Suprapubic skin (tissue), 4 donors: ENCODE data around the gene AIG1.

Experiments used
- POLR2A ChIP-seq, 2 donors: fragments of 450-650 bp; IDR thresholded peaks; one replicate each; pipeline ENCODE4 v1.6.1; 2017; ENCODE audit warnings: antibody characterized with exemption in 2 of 2, mild to moderate bottlenecking in 2 of 2, moderate library complexity in 2 of 2
- POLR2AphosphoS5 ChIP-seq, 3 donors: sonication (generic); formaldehyde crosslinking; IDR thresholded peaks; one replicate each; pipeline ENCODE4 v1.6.1; 2017; ENCODE audit warnings: antibody characterized with exemption in 3 of 3
- TF ChIP-seq, protein P1 (sequence below), 2 donors: fragments of 200-600 bp in 1 of 2; fragments of 450-650 bp in 1 of 2; sonication (generic) in 1 of 2; IDR thresholded peaks; one replicate each; pipeline ENCODE4 v1.5.1; 2016 to 2019; ENCODE audit warnings: antibody characterized with exemption in 2 of 2, mild to moderate bottlenecking in 1 of 2, moderate library complexity in 1 of 2

GRCh38 chr6:143362192-143362558 is 301.5 kb downstream of the AIG1 start:
- TF ChIP-seq, protein P1, sequence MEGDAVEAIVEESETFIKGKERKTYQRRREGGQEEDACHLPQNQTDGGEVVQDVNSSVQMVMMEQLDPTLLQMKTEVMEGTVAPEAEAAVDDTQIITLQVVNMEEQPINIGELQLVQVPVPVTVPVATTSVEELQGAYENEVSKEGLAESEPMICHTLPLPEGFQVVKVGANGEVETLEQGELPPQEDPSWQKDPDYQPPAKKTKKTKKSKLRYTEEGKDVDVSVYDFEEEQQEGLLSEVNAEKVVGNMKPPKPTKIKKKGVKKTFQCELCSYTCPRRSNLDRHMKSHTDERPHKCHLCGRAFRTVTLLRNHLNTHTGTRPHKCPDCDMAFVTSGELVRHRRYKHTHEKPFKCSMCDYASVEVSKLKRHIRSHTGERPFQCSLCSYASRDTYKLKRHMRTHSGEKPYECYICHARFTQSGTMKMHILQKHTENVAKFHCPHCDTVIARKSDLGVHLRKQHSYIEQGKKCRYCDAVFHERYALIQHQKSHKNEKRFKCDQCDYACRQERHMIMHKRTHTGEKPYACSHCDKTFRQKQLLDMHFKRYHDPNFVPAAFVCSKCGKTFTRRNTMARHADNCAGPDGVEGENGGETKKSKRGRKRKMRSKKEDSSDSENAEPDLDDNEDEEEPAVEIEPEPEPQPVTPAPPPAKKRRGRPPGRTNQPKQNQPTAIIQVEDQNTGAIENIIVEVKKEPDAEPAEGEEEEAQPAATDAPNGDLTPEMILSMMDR (IDR thresholded peaks at IDR 0.05), result no peak
- no peak for TF ChIP-seq POLR2A (IDR thresholded peaks at IDR 0.05)
- no peak for TF ChIP-seq POLR2AphosphoS5 (IDR thresholded peaks at IDR 0.05)
